Thyroid gland (tissue), 4 donors: ENCODE data around the gene CITED1.

Experiments used
- CTCF ChIP-seq, 6 experiments: fragments of 200-600 bp in 3 of 6; fragments of 450-650 bp in 3 of 6; sonication (generic) in 3 of 6; IDR thresholded peaks; one replicate each; pipeline ENCODE4 v1.5.1; 2016 to 2019; ENCODE audit warnings: antibody characterized with exemption in 6 of 6, mild to moderate bottlenecking in 2 of 6, inconsistent platforms in 1 of 6, moderate library complexity in 1 of 6
- POLR2A ChIP-seq, 2 donors: fragments of 450-650 bp; IDR thresholded peaks; one replicate each; pipeline ENCODE4 v1.6.1; 2017; ENCODE audit warnings: antibody characterized with exemption in 2 of 2, mild to moderate bottlenecking in 2 of 2, moderate library complexity in 1 of 2

DNA sequence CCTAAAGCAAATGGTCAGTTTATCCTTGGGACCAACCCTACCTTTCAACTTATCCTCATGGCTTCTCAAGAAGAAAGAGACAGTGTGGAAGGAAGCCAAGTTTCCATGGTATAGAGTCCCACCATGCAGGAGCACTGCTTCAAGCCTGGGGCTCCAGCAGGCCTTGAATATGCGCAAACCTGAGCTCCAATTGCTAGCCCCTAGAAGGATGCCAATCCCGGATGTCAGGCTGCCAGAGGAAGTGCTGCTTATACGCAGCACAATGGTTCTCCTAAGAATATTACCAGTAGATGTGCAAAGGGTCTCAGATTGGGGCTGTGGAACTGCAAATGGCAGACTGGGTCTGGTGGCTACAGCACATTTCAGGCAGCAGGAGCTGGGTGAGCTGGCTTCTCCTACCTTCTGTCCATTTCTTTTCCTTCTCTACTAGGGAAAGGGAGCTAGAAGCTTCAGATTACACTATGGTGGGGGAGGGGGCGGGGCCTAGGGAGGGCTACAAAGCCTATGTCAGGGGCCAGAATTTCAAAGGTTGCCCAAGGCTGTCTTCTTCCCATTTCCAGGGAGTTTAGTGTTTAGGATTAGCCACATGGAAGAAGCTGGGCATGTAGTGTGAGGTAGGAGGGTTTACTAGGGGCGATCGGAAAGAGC, 40.7 kb upstream of the CITED1 start:
- TF ChIP-seq CTCF (IDR thresholded peaks at IDR 0.05) = no peak
- TF ChIP-seq POLR2A (IDR thresholded peaks at IDR 0.05) = no peak
